ENCODE results near the gene CCL8. TPM values are rescaled to one million over a fixed set of nuclear protein-coding genes. Genes with fewer than 3 reads are reported as not detected.
"Not testable (repeated sequence)": the region's sequence is repeated elsewhere in the genome, so short reads cannot be mapped to it uniquely, and the experiment has no call there.

Gene CCL8
- polyA plus RNA-seq, 1 donor from 2014 or later, result not detected

- H3K4me3 Mint-ChIP-seq, result no peak overlapping the region
- H3K4me1 Mint-ChIP-seq, result peaks cover 0 to under 1% (median 0%) of the 10 kb centered on the region in 3 donors
- peaks cover 4% of the 10 kb centered on the region for H3K36me3 Mint-ChIP-seq
- H3K9me3 Mint-ChIP-seq, result no peaks in the 10 kb centered on the region
- H3K27me3 Mint-ChIP-seq, result peaks cover 12% of the 10 kb centered on the region
- H3K27ac Mint-ChIP-seq, result no peak overlapping the region
Measured at GRCh38 chr17:34305061-34305460, 14.2 kb upstream of the CCL8 start.

DNA sequence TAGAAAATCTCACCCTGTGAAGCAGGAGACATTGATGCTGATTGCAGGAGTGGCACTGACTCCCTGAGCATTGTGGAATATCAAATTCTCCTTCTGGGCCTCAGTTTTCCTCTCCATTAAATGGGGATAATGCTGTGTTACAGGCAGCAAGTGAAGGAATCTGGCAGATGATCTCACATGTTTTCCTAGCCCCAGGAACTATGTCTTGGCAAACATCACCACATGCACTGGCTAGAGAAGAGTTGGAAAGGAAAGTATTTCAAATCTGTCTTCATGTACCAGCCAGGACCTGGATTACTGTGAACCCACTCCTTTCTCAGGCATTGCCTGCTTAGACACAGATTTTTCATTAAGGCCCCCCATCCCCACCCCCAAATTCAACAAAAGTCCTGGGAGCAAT is 13.6 kb upstream of the CCL8 start:
- Mint-ChIP-seq H3K4me1 (no peaks in the 10 kb centered on the region), H3K9me3 (no peaks in the 10 kb centered on the region)

GRCh38 chr17:34306466-34306865 is 12.8 kb upstream of the CCL8 start:
- Mint-ChIP-seq H3K27me3 (peaks cover 9% of the 10 kb centered on the region), H3K4me1 (no peaks in the 10 kb centered on the region), H3K9me3 (no peaks in the 10 kb centered on the region), H3K36me3 (peaks cover 4% of the 10 kb centered on the region), H3K27ac (no peak overlapping the region), H3K4me3 (no peak overlapping the region)

More for the DNA sequence above, 13.6 kb upstream of the CCL8 start:
- H3K4me3 Mint-ChIP-seq, result no peak overlapping the region
- H3K27ac Mint-ChIP-seq, result no peak overlapping the region
- H3K36me3 Mint-ChIP-seq, result peaks cover 4% of the 10 kb centered on the region
- H3K27me3 Mint-ChIP-seq, result peaks cover 12% of the 10 kb centered on the region

- Mint-ChIP-seq H3K4me3 (no peak overlapping the region), H3K27ac (no peak overlapping the region), H3K27me3 (peaks cover 11% of the 10 kb centered on the region), H3K9me3 (no peaks in the 10 kb centered on the region), H3K4me1 (no peaks in the 10 kb centered on the region), H3K36me3 (no peaks in the 10 kb centered on the region)
Measured at GRCh38 chr17:34307110-34307509, 12.1 kb upstream of the CCL8 start.

DNA sequence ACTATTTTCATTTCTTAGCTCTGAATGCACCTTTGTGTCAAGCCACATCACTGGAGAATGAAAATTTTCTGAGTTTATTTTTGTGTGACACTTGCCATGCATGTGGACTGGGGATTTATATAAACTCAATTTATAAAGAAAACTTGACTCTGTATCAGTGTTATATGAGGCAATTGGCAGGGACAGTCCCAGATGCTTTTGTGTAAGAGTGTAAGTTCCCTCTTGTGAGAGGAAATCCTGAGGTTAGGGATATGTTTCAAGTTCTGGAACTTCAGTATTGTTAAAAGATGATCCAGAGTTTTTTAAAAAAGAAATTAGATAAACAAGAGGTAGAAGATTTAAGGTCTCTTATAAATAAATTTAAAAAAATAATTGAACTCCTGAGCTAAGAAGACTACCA is 10.9 kb upstream of the CCL8 start:
- Mint-ChIP-seq H3K27me3 (peaks cover 18% of the 10 kb centered on the region), H3K9me3 (no peaks in the 10 kb centered on the region), H3K4me1 (no peaks in the 10 kb centered on the region), H3K36me3 (no peaks in the 10 kb centered on the region), H3K27ac (no peak overlapping the region), H3K4me3 (peak overlapping the region in 1 of 4 donors; percentile 21)

GRCh38 chr17:34311291-34311690 is 7.9 kb upstream of the CCL8 start:
- H3K27ac Mint-ChIP-seq, result no peak overlapping the region
- peaks cover 0 to 2% (median 0%) of the 10 kb centered on the region in 3 donors for H3K4me1 Mint-ChIP-seq
- peaks cover 29% of the 10 kb centered on the region for H3K27me3 Mint-ChIP-seq
- H3K4me3 Mint-ChIP-seq, result no peak overlapping the region
- H3K9me3 Mint-ChIP-seq, result no peaks in the 10 kb centered on the region
- H3K36me3 Mint-ChIP-seq, result no peaks in the 10 kb centered on the region

GRCh38 chr17:34312080-34312479 is 7.2 kb upstream of the CCL8 start:
- Mint-ChIP-seq H3K27ac (no peak overlapping the region), H3K4me3 (no peak overlapping the region), H3K4me1 (peaks cover 0 to 2% (median 0%) of the 10 kb centered on the region in 3 donors), H3K27me3 (peaks cover 32% of the 10 kb centered on the region), H3K9me3 (no peaks in the 10 kb centered on the region), H3K36me3 (no peaks in the 10 kb centered on the region)

DNA sequence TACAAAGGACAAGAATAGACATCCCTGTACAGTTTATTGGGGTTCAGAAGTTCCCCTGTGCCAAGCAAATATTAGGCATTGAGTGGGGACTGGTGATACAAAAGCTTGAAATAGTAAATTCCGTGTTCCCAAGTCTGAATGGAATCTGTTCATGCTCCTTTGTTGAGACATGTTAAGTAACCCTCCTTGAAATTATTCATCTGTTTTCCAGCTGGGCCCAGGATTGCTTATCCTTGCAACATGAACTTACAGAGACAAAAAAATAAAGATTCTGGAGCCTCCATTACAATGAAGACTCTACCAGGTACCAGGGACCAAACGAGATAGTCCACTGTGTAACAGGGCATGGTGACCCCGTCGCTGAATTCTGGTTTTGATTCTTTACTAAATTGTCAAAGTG is 6.1 kb upstream of the CCL8 start:
- H3K36me3 Mint-ChIP-seq, result no peaks in the 10 kb centered on the region
- peak overlapping the region in 1 of 3 donors; percentile 3 for H3K27ac Mint-ChIP-seq
- peaks cover 0 to 2% (median 0%) of the 10 kb centered on the region in 3 donors for H3K4me1 Mint-ChIP-seq
- no peaks in the 10 kb centered on the region for H3K9me3 Mint-ChIP-seq
- H3K27me3 Mint-ChIP-seq, result peaks cover 32% of the 10 kb centered on the region
- no peak overlapping the region for H3K4me3 Mint-ChIP-seq

DNA sequence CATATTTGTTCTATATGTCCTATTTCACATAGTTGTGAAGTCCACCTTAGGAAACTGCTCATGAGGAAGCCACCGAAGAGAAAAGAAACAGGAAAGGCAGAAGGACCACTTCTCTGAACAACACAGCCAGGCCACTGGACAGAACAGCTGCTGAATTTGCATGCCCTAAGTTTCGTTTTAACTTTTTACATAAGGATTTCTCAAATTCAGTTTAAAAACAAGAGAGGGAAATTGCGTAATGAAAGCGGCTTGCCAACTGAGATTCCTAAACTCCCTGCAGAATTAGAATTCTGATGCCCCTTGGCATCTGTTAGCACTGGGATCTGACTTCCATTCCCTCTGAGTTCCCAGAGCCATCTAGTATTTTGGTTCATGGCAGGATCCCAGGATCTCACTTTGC is 5.0 kb upstream of the CCL8 start:
- H3K4me1 Mint-ChIP-seq, result peaks cover 0 to 2% (median 0%) of the 10 kb centered on the region in 3 donors
- no peak overlapping the region for H3K4me3 Mint-ChIP-seq
- H3K36me3 Mint-ChIP-seq, result no peaks in the 10 kb centered on the region
- no peaks in the 10 kb centered on the region for H3K9me3 Mint-ChIP-seq
- H3K27ac Mint-ChIP-seq, result no peak overlapping the region
- H3K27me3 Mint-ChIP-seq, result peaks cover 31% of the 10 kb centered on the region

DNA sequence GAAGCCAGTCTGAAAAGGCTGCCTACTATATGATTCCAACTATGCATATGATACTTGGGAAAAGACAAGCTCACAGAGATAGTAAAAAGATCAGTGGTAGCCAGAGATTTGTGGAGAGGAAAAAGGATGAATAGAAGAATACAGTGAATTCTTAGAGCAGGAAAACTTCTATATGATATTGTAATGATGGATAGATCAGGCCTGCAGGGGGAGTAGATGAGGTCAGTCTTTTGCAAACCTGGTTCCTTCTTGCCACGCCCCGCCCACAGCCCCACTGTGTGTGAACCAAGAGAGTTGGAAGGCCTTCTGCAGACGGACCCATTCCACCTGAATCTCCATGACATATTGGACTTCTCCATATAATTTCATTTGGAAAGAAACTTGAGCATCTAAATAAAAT is 761 bp upstream of the CCL8 start:
- Mint-ChIP-seq H3K9me3 (no peaks in the 10 kb centered on the region), H3K4me3 (no peak overlapping the region), H3K4me1 (peaks cover 0 to 2% (median 0%) of the 10 kb centered on the region in 3 donors), H3K27ac (peak overlapping the region in 1 of 3 donors; percentile 13), H3K36me3 (no peaks in the 10 kb centered on the region), H3K27me3 (peaks cover 23% of the 10 kb centered on the region)

DNA sequence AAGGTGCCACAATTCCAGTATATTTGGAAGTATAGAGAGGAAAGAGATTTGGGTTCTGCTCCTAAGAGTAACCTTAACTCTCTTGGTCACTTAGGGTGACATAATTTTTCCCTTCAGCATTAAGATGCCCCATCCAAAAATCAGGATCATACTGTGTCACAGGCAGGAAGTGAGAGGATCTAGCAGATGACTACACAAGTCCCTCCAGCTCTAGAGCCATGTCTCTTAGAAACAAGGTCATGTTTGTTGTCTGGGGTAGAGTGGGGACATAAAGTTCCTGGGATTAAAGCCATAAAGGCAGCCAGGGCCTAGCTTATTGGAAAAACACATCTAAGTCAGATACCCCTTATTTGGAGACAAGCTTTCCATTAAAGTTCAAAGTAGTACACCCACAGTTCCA is 2.7 kb downstream of the CCL8 start:
- Mint-ChIP-seq H3K36me3 (peaks cover 1% of the 10 kb centered on the region), H3K27me3 (peaks cover 11% of the 10 kb centered on the region), H3K4me3 (no peak overlapping the region), H3K4me1 (no peaks in the 10 kb centered on the region), H3K9me3 (peaks cover 4 to 20% (median 13%) of the 10 kb centered on the region in 3 donors), H3K27ac (no peak overlapping the region)

- Mint-ChIP-seq H3K9me3 (peaks cover 4 to 20% (median 13%) of the 10 kb centered on the region in 3 donors), H3K27me3 (peaks cover 14% of the 10 kb centered on the region), H3K27ac (peak overlapping the region in 1 of 3 donors; percentile 45)
- H3K36me3 Mint-ChIP-seq, H3K4me3 Mint-ChIP-seq, H3K4me1 Mint-ChIP-seq: not testable (repeated sequence)
Measured at GRCh38 chr17:34327580-34327979, 8.3 kb downstream of the CCL8 start.

- no peak overlapping the region for H3K27ac Mint-ChIP-seq
- peaks cover 42% of the 10 kb centered on the region for H3K27me3 Mint-ChIP-seq
- peaks cover 0 to 1% (median 0%) of the 10 kb centered on the region in 3 donors for H3K4me1 Mint-ChIP-seq
Measured at GRCh38 chr17:34337701-34338100, 18.5 kb downstream of the CCL8 start.

GRCh38 chr17:34339138-34339770 is 20.0 kb downstream of the CCL8 start:
- H3K27me3 Mint-ChIP-seq, result peaks cover 47% of the 10 kb centered on the region
- H3K4me3 Mint-ChIP-seq, result no peak overlapping the region
- no peak overlapping the region for H3K27ac Mint-ChIP-seq
- H3K4me1 Mint-ChIP-seq, result peaks cover 0 to 1% (median 0%) of the 10 kb centered on the region in 3 donors
- no peaks in the 10 kb centered on the region for H3K36me3 Mint-ChIP-seq
- H3K9me3 Mint-ChIP-seq, result peaks cover 2 to 15% (median 3%) of the 10 kb centered on the region in 3 donors

More at GRCh38 chr17:34337701-34338100, 18.5 kb downstream of the CCL8 start:
- Mint-ChIP-seq H3K36me3 (no peaks in the 10 kb centered on the region), H3K4me3 (no peak overlapping the region), H3K9me3 (peaks cover 3 to 16% (median 3%) of the 10 kb centered on the region in 3 donors)

GRCh38 chr17:34341916-34342315 is 22.7 kb downstream of the CCL8 start:
- H3K27me3 Mint-ChIP-seq, result peaks cover 47% of the 10 kb centered on the region
- H3K4me3 Mint-ChIP-seq, result no peak overlapping the region
- no peak overlapping the region for H3K27ac Mint-ChIP-seq
- no peaks in the 10 kb centered on the region for H3K36me3 Mint-ChIP-seq
- H3K9me3 Mint-ChIP-seq, result no peaks in the 10 kb centered on the region
- peaks cover 0 to 1% (median 0%) of the 10 kb centered on the region in 3 donors for H3K4me1 Mint-ChIP-seq

DNA sequence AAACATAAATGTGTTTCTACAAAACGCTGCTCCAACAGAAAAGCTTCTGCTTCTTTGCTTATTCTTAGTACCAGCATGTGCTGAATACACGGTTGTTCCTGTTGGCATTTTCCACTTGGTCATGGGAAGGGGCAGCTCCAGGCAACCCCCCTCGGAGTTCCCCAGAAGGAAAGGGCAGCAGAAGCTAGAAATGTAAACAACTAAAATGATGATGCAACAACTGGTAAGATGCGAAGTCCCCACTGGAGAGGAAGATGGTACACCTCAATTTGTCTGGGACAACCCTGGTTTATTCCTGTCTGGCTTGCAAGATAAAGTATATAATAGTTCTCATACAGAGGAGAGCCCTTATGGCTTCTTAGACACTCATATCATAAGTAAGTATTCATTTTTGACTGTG is 27.8 kb downstream of the CCL8 start:
- Mint-ChIP-seq H3K4me1 (no peaks in the 10 kb centered on the region), H3K4me3 (no peak overlapping the region), H3K27me3 (peaks cover 21% of the 10 kb centered on the region), H3K27ac (no peak overlapping the region), H3K9me3 (no peaks in the 10 kb centered on the region), H3K36me3 (no peaks in the 10 kb centered on the region)
